A673 (cell line): ENCODE data around the gene KANSL3. TPM values are rescaled to one million over a fixed set of nuclear protein-coding genes. Genes with fewer than 3 reads are reported as not detected.
A peak's percentile ranks its signal among the peaks of the same experiment; 100 is the strongest.

Experiments used
- BruUV-seq: library from RNA; stranded (reverse); fragments of 400-500 nt; replicated peaks from 2 replicates; lab custom pipeline; 2021; lab: Mats Ljungman, UMichigan
- CTCF ChIA-PET: fragments of 300-600 bp; sonication (Branson Sonifier 250); formaldehyde crosslinking; loops from one replicate; lab custom pipeline; 2022; ENCODE audit warnings: antibody characterized with exemption; lab: Charles Lee
- POLR2A ChIA-PET: fragments of 300-600 bp; sonication (Branson Sonifier 250); formaldehyde crosslinking; loops from one replicate; lab custom pipeline; 2022; ENCODE audit warnings: antibody characterized with exemption; ENCODE audit not compliant: low non-redundant PET; lab: Charles Lee
- DNase-seq: peaks from one replicate; pipeline ENCODE4 v3.0.0-alpha.2; 2015; ENCODE audit warnings: low spot score
- H3K27ac ChIP-seq: fragments of 200-600 bp; sonication (generic); 2 replicates; pipeline ENCODE4 v1.5.1; 2016; ENCODE audit warnings: mixed run types, low read depth, mild to moderate bottlenecking, mixed read lengths, antibody characterized with exemption, low read length; ENCODE audit not compliant: poor library complexity, severe bottlenecking
- H3K27me3 ChIP-seq: fragments of 200-600 bp; sonication (generic); replicated peaks from 2 replicates; pipeline ENCODE4 v1.6.1; 2017; ENCODE audit warnings: mixed run types, low read depth, mild to moderate bottlenecking, mixed read lengths, antibody characterized with exemption, low read length; ENCODE audit not compliant: insufficient read depth, poor library complexity
- H3K36me3 ChIP-seq: fragments of 200-600 bp; sonication (generic); 2 replicates; pipeline ENCODE4 v1.6.1; 2016; ENCODE audit warnings: mixed run types, mild to moderate bottlenecking, mixed read lengths, antibody characterized with exemption, low read length; ENCODE audit not compliant: insufficient read depth, poor library complexity, severe bottlenecking
- H3K4me1 ChIP-seq: fragments of 200-600 bp; sonication (generic); 2 replicates; pipeline ENCODE4 v1.6.1; 2017; ENCODE audit warnings: mixed run types, mild to moderate bottlenecking, mixed read lengths, antibody characterized with exemption, low read length; ENCODE audit not compliant: insufficient read depth, poor library complexity, severe bottlenecking
- H3K4me3 ChIP-seq: fragments of 200-600 bp; sonication (generic); 2 replicates; pipeline ENCODE4 v1.5.1; 2016; ENCODE audit warnings: low read depth, mixed run types, mild to moderate bottlenecking, mixed read lengths, low read length; ENCODE audit not compliant: poor library complexity, severe bottlenecking
- H3K9me3 ChIP-seq: fragments of 200-600 bp; sonication (generic); 2 replicates; pipeline ENCODE4 v1.6.1; 2016; ENCODE audit warnings: mixed run types, low read depth, mild to moderate bottlenecking, mixed read lengths, antibody characterized with exemption, low read length; ENCODE audit not compliant: poor library complexity, severe bottlenecking
- CTCF ChIP-seq: fragments of 300-800, 200-600 bp; sonication (generic); conservative IDR thresholded peaks from 2 replicates; pipeline ENCODE4 v1.5.1; 2017; ENCODE audit warnings: low read depth, mild to moderate bottlenecking, antibody characterized with exemption, low read length, moderate library complexity, mixed read lengths
- EZH2 ChIP-seq: fragments of 200-600 bp; sonication (generic); IDR thresholded peaks from 2 replicates; pipeline ENCODE4 v1.6.1; 2017; ENCODE audit warnings: borderline replicate concordance, low read depth, mild to moderate bottlenecking, mixed read lengths, antibody characterized with exemption, low read length; ENCODE audit not compliant: poor library complexity, severe bottlenecking
- intact Hi-C: fragments of 100-400 bp; cut with micrococcal nuclease; formaldehyde crosslinking; loops from one replicate; pipeline ENCODE4 v1.10.0; 2022; ENCODE audit not compliant: unreplicated experiment
- total RNA-seq: library from RNA; stranded (reverse); gene quantifications from 2 replicates; pipeline ENCODE4 v1.2.3, GENCODE V29; 2021

The KANSL3 gene
- total RNA-seq, 1 experiment from 2014 or later: 71.8 TPM

- H3K36me3 ChIP-seq: no peaks in the 10 kb centered on the region
- intact Hi-C loops: no loop called here
- no peak overlapping the region for H3K4me3 ChIP-seq
- CTCF ChIA-PET: no interaction called here
- peaks cover 5% of the 10 kb centered on the region for H3K9me3 ChIP-seq
- POLR2A ChIA-PET: no interaction called here
- DNase-seq: no peak
- H3K27me3 ChIP-seq: no peaks in the 10 kb centered on the region
- TF ChIP-seq CTCF (no peak), EZH2 (no peak)
- peaks cover 23% of the 10 kb centered on the region for H3K4me1 ChIP-seq
- H3K27ac ChIP-seq: peak overlapping the region; percentile 66
- BruUV-seq: no TSS peak
Measured at GRCh38 chr2:96664366-96664925, 26.3 kb upstream of the KANSL3 start.

GRCh38 chr2:96663829-96664228, 25.7 kb upstream of the KANSL3 start:
- intact Hi-C loops: no loop called here
- POLR2A ChIA-PET: no interaction called here
- no peaks in the 10 kb centered on the region for H3K27me3 ChIP-seq
- peaks cover 5% of the 10 kb centered on the region for H3K9me3 ChIP-seq
- CTCF ChIA-PET: no interaction called here
- TF ChIP-seq EZH2 (no peak), CTCF (no peak)
- no peaks in the 10 kb centered on the region for H3K36me3 ChIP-seq
- H3K4me1 ChIP-seq: peaks cover 23% of the 10 kb centered on the region
- BruUV-seq: no TSS peak
- no peak for DNase-seq
- no peak overlapping the region for H3K27ac ChIP-seq
- H3K4me3 ChIP-seq: no peak overlapping the region

- DNase-seq: no peak
- no peak overlapping the region for H3K4me3 ChIP-seq
- H3K27me3 ChIP-seq: no peaks in the 10 kb centered on the region
- intact Hi-C loops: no loop called here
- H3K36me3 ChIP-seq: no peaks in the 10 kb centered on the region
- peaks cover 23% of the 10 kb centered on the region for H3K4me1 ChIP-seq
- ChIA-PET CTCF (no interaction called here), POLR2A (no interaction called here)
- TF ChIP-seq CTCF (no peak), EZH2 (no peak)
- peaks cover 5% of the 10 kb centered on the region for H3K9me3 ChIP-seq
- H3K27ac ChIP-seq: no peak overlapping the region
- no TSS peak for BruUV-seq
Measured at GRCh38 chr2:96663177-96663576, 25.1 kb upstream of the KANSL3 start.
